A172 (cell line): ENCODE data around the gene CYP4V2. TPM values are rescaled to one million over a fixed set of nuclear protein-coding genes. Genes with fewer than 3 reads are reported as not detected.
A peak's percentile ranks its signal among the peaks of the same experiment; 100 is the strongest.
"Not testable (repeated sequence)": the region's sequence is repeated elsewhere in the genome, so short reads cannot be mapped to it uniquely, and the experiment has no call there.

ENCODE experiments used
- DNase-seq: peaks from one replicate; pipeline ENCODE4 v3.0.0-alpha.2; 2015; ENCODE audit warnings: low spot score
- total RNA-seq: library from RNA; depleted of rRNA; stranded (reverse); fragments of >200 nt; shearing (Covaris generic); gene quantifications from 2 replicates; pipeline ENCODE4 v1.2.3, GENCODE V29; 2014

The CYP4V2 gene
- total RNA-seq, 1 experiment from 2014 or later = 26.9 TPM

GRCh38 chr4:186227744-186228513, 36.6 kb downstream of the CYP4V2 start:
- DNase-seq = peak; percentile 15

GRCh38 chr4:186228514-186228894, 37.1 kb downstream of the CYP4V2 start:
- no peak for DNase-seq

- DNase-seq = no peak
Measured at GRCh38 chr4:186234367-186234766, 43.0 kb downstream of the CYP4V2 start.

- DNase-seq = no peak
Measured at GRCh38 chr4:186236126-186236525, 44.8 kb downstream of the CYP4V2 start.

GRCh38 chr4:186240452-186240847, 49.1 kb downstream of the CYP4V2 start:
- no peak for DNase-seq

GRCh38 chr4:186240848-186241491, 49.6 kb downstream of the CYP4V2 start:
- DNase-seq = no peak

GRCh38 chr4:186241616-186242015, 50.2 kb downstream of the CYP4V2 start:
- DNase-seq = no peak

GRCh38 chr4:186242031-186242430, 50.7 kb downstream of the CYP4V2 start:
- not testable (repeated sequence) for DNase-seq

GRCh38 chr4:186243331-186243730, 52.0 kb downstream of the CYP4V2 start:
- no peak for DNase-seq

GRCh38 chr4:186244835-186245234, 53.5 kb downstream of the CYP4V2 start:
- DNase-seq = no peak

GRCh38 chr4:186247062-186247752, 55.8 kb downstream of the CYP4V2 start:
- DNase-seq = not testable (repeated sequence)

GRCh38 chr4:186248643-186249042, 57.3 kb downstream of the CYP4V2 start:
- no peak for DNase-seq

- no peak for DNase-seq
Measured at GRCh38 chr4:186249785-186250754, 58.7 kb downstream of the CYP4V2 start.

GRCh38 chr4:186250760-186251159, 59.4 kb downstream of the CYP4V2 start:
- no peak for DNase-seq

- no peak for DNase-seq
Measured at GRCh38 chr4:186255122-186255521, 63.8 kb downstream of the CYP4V2 start.

- no peak for DNase-seq
Measured at GRCh38 chr4:186258216-186258811, 66.9 kb downstream of the CYP4V2 start.

GRCh38 chr4:186260117-186260503, 68.7 kb downstream of the CYP4V2 start:
- no peak for DNase-seq
